GM20431 (cell line): ENCODE results near the gene SLC9A5.

Experiments
- in situ Hi-C: fragments of 300-500 bp; cut with MseI, MboI; formaldehyde crosslinking; loops from one replicate; pipeline ENCODE4 v1.15.0; 2020; ENCODE audit warnings: low sequenced_read_pairs; ENCODE audit not compliant: unreplicated experiment

SLC9A5 gene

GRCh38 chr16:67302076-67302475 lies 53.3 kb downstream of the SLC9A5 start:
- in situ Hi-C loops, result no loop called here

GRCh38 chr16:67302970-67303369 lies 54.2 kb downstream of the SLC9A5 start:
- in situ Hi-C loops, result no loop called here

GRCh38 chr16:67304020-67304419 lies 55.2 kb downstream of the SLC9A5 start:
- in situ Hi-C loops, result no loop called here

- in situ Hi-C loops, result no loop called here
These were observed 56.7 kb downstream of the SLC9A5 start for GRCh38 chr16:67305216-67306071.

GRCh38 chr16:67310561-67310960 lies 61.8 kb downstream of the SLC9A5 start:
- in situ Hi-C loops, result no loop called here

- in situ Hi-C loops, result no loop called here
These were observed 63.1 kb downstream of the SLC9A5 start for GRCh38 chr16:67311607-67312488.

- in situ Hi-C loops, result no loop called here
These were observed 63.9 kb downstream of the SLC9A5 start for GRCh38 chr16:67312719-67313118.

- in situ Hi-C loops, result no loop called here
These were observed 69.1 kb downstream of the SLC9A5 start for GRCh38 chr16:67317853-67318252.
